Raji (cell line): ENCODE data around the gene PEX12.

ENCODE experiments used
- POLR2A ChIP-seq: IDR thresholded peaks from 2 replicates; pipeline ENCODE4 v1.6.1; 2011; ENCODE audit warnings: low read depth, low read length, control low read depth; ENCODE audit not compliant: insufficient read depth

PEX12 gene

DNA sequence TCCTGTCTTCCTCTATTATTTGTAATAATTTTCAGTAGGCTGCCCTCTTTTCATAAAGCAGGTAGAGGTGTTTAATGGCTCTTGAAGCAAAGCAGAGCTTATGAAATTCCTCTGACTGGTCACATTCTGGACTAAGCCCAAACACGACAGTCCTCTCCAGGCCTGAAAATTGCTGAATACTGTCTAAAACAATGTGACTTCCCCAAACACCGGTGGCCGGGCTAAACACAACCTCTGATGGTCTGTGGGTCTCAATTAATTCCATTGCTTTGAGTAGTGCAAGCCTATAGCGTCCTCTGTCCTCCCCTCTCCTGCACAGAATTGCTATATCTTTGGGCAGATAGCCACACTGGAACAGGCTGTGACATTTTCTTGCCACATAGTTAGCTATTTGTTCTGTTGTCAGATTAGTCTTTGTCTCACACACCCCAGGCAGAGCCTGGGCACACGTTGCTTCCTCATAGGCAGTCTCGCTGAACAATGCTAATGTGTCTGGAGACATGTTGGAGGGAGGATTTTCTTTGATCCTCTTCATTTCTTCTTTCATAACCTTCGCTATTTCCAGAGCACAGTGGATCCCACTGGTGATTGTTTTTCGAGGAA, 30.1 kb downstream of the PEX12 start:
- no peak for TF ChIP-seq POLR2A

DNA sequence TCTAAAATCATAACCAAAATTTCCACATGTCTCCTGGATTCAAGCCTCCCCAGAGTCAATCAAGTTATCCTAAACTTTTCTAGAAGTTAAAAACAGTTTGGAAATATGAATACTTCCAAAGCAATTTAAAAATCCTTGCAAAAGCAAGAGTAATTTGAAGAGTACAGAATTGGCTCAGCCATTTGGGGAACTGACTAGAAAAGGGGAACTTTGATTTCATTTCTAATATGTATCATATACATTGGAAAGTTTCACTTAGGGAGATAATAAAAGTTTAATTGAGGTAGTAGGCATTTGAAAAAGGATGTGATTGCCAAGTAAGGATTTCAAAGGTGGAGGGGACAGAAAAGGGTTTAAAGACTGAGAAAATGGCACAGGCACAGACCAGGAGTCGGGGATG, 31.9 kb downstream of the PEX12 start:
- TF ChIP-seq POLR2A: no peak

DNA sequence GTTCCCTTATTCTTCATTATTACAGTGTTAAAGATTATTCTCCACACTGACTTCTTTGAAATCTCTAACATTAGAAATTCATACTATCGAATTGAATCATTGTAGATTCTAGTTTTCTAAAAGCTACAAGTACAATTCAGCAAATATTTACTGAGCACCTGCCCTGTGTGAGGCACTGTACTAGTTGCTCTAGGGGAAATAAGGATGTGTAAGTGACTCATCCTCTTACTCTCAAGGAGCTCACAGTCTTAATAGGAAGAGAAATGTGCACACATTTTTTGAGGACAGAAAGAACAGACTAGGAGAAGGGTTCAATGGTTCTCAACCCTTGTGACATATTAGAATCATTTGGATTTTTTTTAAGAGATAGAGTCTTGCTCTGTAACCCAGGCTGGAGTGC, 33.2 kb downstream of the PEX12 start:
- TF ChIP-seq POLR2A: no peak

DNA sequence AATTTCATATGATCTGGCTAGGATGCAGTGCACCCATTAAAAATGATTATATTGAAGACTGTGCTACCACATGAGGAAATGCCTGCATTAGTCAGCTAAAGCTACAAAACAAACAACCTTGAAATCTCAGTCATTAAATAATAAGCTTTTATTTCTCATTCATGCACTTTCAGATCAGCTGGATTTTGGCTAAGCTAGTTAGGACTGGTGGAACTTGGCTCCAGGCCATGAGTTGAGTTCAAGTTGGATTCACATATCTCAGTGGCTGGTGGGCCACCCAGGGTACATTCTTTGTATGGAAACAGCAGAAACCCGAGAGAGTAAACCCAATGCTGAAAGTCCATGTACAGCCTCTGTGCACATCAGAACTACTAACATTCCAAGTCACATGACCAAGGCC, 34.5 kb downstream of the PEX12 start:
- no peak for TF ChIP-seq POLR2A

DNA sequence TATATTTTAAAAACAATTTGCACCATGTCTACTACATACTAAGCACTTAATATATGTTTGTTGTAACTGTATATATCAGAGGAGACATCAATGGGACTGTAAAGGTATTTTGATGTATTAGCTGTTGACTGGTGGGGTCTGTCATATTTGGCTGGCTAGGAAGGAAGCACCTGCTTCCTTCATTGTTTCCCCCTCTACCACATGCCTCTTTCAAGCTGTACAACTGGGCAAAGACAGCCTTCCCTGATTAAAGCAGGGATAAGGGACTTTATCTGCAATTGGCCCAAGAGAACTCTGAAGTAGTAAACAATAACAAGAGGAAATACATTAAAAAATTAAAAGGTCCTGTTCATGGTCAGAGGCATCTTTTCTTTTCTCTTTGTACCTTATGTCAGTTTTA, 35.4 kb downstream of the PEX12 start:
- TF ChIP-seq POLR2A: no peak

DNA sequence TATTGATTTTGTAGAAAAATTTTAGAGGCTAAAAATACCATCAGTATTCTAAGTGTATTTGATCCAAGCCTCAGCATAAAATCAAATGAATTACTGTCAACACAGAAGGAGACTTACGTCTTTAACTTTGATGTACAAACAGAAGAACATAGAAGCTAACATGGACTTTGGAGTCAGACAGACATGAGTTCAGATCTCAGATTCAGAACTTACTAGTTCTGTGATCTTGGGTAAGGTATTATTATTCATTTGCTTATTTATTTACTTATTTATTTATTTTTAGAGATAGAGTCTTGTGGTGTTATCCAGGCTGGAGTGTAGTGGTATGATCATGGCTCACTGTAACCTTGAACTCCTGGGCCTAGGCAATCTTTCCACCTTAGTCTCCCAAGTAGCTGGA, 36.9 kb downstream of the PEX12 start:
- TF ChIP-seq POLR2A: no peak

DNA sequence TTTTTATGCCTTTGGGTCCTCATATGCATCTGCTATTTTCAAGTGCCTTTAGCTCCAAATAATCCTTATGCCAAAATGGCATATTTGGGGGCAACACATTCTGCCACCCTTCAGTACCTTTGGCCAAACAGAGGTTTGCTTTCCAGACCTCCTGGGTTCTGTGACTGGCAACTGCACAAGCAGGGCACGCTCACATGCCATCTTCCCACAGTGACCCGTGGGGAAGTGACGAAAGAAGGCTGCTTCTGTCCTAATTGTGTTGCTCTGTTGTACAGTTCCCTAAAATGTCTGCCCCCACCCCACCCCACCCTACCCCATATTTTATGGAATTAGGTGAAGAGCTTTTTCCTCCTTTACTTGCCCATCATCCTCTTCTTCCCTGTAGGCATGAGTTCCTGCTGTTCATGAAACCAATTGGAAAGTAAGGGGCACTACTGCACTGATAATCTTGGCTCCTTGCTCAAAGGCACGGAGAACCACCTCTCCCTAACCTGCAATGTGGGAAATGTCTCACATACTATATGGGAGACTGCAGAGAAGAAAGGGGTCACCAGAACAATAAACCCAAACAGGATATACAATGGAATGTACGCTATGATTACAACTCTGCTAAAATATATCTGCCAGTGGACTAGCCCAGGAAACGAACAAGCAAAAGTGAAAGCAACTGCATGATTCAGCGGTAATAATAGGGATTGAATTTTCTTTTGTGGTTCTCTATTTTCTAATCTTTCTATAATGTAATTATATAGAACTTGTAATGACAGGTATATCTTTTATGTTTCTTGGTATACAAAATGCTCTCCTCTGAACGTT, 37.6 kb downstream of the PEX12 start:
- TF ChIP-seq POLR2A: no peak

DNA sequence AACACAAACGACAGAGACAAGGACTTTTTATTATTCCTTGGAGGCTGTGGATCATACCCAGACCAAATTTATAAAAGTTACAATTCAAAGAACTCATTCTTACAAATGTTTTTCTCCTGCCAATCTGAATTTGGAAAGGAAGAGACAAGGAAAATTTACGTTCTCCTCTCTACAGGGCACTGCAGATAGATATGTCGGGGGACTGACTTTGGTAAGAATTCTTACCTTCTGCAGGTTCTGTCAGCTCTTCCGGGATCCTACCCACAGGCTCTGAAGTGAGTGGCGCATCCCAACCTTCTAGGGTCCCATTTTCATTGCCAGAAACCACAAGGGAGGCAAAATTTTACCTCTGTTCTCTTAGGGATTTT, 38.7 kb downstream of the PEX12 start:
- TF ChIP-seq POLR2A: no peak

DNA sequence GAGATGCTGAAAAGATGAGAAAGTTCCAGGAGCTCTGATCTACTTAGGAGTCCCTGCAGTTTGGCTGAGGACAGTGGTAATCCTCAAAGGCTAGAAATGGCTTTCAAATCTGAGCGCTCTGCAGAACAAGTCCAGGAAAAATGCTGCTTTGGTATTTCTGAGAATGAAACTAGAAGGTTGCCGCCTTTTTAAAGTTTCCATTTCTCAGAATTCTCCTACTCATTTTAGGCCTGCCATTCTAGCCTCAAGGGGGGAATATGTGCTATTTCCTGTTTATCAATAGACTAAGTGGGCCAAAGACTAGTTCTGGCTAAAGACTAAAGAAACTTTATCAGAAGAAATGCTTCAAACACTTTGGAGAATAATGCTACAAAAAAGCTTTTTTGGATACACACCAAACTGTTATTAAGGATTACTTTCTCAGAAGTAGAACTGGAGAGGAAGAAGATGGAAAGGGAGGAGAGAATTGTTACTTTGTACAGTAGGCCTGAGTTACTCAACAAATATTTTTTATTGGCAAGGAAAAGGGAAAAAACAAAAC, 40.7 kb downstream of the PEX12 start, which contains the start of gene SLFN12L:
SLFN12L (minus strand) TSS at position 78 of the 541 bp plus-strand sequence. CDS start 15,314 bp downstream, outside the sequence.
- TF ChIP-seq POLR2A: no peak

DNA sequence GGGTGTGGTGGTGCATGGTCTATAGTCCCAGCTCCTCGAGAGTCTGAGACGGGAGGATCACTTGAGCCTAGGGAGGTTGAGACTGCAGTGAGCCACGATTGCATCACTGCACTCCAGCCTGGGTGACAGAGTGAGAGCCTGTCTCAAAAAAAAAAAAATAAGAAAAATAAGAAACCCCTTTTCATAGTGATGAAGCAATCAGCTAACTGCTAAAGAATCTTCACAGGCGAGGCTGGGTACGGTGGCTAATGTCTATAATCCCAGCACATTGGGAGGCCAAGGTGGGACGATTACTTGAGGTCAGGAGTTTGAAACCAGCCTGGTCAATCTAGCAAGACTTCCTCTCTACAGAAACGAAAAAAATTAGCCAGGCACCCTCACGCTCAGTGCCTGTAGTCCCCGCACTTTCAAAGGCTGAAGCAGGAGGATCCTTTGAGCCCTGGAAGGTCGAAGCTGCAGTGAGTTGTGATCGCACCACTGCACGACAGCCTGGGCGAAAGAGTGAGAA, 41.7 kb downstream of the PEX12 start:
- no peak for TF ChIP-seq POLR2A

DNA sequence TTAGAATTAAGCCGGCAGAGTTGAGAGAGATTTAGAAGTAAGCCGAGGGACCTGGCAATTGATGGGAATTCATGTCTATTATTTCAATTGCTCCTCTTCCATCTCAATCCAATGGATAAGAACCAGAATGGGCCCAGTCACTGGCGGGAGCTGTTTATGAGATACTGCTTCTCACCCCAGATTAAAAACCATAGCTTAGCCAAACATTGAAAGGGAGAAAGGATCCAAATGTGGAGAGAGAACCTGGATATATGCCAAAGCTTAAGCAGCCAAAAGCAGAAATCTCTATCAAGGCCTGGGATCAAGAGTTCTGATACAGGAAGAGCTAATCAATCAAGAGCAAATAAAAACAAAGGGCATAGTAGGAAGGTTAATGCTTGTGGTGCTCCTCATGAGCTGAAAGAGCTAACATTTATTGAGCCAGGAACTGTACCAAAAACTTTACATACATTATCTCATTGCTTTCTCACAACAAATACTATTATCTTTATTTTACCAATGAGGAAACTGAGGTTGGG, 43.7 kb downstream of the PEX12 start:
- TF ChIP-seq POLR2A: no peak

DNA sequence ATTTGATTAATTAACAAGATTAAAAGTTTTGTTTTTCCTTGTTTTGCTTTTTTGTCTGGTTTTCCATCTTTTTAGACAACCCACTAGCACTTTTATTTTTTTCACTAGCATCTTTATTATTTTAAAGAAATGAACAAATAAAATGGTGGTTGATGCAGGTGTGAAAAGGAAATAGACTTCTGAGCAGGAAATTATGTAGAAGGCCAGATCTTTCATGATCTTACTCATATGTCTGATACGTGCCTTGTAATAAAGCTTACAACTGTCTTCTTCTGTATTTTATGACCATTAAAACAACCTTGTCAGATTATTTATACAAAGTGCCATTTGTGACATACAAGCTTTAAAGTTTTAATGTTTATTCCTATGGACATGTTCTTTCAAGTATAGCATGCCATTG, 47.2 kb downstream of the PEX12 start:
- TF ChIP-seq POLR2A: no peak

DNA sequence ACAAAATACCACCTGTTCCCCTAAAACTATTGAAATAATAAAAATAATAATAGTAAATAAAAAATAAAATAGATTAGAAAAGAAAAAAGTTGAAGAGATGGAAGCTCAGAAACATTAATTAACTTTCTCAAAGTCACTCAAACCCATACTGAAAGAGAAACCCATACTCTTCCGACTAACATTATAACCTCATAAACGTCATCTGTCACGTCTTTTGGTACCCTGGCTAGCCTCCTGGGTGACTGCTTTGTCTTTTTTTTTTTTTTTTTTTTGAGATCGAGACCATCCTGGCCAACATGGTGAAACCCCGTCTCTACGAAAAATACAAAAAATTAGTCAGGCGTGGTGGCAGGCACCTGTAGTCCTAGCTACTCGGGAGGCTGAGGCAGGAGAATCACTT, 48.5 kb downstream of the PEX12 start:
- no peak for TF ChIP-seq POLR2A
